ENCODE measurements around the gene PRDM15. TPM values are rescaled to one million over a fixed set of nuclear protein-coding genes. Genes with fewer than 3 reads are reported as not detected.

Gene PRDM15
- total RNA-seq, 4 donors from 2014 or later = 5.3 to 20.8 (median 13.6) TPM

- DNase-seq (ENCODE audit: low spot score) (no peak), ATAC-seq (ENCODE audit: low FRiP score) (no peak)
- TF ChIP-seq, protein P1, sequence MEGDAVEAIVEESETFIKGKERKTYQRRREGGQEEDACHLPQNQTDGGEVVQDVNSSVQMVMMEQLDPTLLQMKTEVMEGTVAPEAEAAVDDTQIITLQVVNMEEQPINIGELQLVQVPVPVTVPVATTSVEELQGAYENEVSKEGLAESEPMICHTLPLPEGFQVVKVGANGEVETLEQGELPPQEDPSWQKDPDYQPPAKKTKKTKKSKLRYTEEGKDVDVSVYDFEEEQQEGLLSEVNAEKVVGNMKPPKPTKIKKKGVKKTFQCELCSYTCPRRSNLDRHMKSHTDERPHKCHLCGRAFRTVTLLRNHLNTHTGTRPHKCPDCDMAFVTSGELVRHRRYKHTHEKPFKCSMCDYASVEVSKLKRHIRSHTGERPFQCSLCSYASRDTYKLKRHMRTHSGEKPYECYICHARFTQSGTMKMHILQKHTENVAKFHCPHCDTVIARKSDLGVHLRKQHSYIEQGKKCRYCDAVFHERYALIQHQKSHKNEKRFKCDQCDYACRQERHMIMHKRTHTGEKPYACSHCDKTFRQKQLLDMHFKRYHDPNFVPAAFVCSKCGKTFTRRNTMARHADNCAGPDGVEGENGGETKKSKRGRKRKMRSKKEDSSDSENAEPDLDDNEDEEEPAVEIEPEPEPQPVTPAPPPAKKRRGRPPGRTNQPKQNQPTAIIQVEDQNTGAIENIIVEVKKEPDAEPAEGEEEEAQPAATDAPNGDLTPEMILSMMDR (IDR thresholded peaks at IDR 0.05) = no peak
Measured at GRCh38 chr21:41851090-41851790, 27.9 kb downstream of the PRDM15 start.

GRCh38 chr21:41850085-41850484 is 29.1 kb downstream of the PRDM15 start:
- ATAC-seq (ENCODE audit: low FRiP score) (no peak), DNase-seq (ENCODE audit: low spot score) (no peak)
- TF ChIP-seq, protein P1 (IDR thresholded peaks at IDR 0.05) = no peak

- no peak for ATAC-seq (ENCODE audit: low FRiP score)
- DNase-seq (ENCODE audit: low spot score) = no peak
- TF ChIP-seq, protein P1 (IDR thresholded peaks at IDR 0.05) = no peak
Measured at GRCh38 chr21:41848958-41849580, 30.1 kb downstream of the PRDM15 start.

GRCh38 chr21:41848533-41848932 is 30.6 kb downstream of the PRDM15 start:
- DNase-seq (ENCODE audit: low spot score) (no peak), ATAC-seq (ENCODE audit: low FRiP score) (no peak)
- TF ChIP-seq, protein P1 (IDR thresholded peaks at IDR 0.05) = no peak

DNA sequence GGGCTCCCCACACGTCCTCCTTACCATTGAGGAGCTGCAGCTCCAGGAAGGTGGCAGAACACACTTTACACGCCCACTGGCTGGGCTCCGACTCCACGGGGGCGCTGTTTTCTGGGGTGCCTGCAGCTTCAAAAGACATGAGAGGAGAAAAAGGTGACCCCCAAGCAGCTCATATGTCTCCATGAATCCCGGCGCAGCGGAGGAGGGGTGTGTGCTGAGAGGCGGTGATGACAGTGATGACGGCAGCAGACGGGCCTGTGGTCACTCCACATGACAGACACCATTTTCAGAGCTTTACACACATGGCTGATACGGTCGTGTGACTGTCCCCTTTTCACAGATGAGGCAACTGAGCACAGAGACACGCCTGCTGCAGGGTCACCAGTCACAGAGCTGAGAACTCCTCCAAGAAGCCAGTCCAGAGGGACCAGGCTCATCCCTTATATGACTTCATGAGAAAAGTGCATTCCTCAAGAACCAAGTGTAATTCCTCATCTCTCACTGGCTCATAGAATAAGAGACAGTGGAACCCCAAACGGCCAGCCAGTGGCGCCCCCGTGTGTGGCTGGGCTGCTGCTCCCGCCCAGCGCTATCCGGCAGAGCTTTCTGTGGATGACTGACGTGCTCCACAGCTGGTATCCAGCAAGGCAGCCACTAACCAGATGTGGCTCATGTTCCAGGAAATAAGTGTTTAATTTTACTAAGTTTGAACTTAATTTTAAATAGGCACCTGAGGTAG is 31.9 kb downstream of the PRDM15 start:
- TF ChIP-seq, protein P1 (IDR thresholded peaks at IDR 0.05) = no peak
- no peak for ATAC-seq (ENCODE audit: low FRiP score)
- no peak for DNase-seq (ENCODE audit: low spot score)

GRCh38 chr21:41846536-41846935 is 32.6 kb downstream of the PRDM15 start:
- TF ChIP-seq, protein P1 (IDR thresholded peaks at IDR 0.05) = no peak
- ATAC-seq (ENCODE audit: low FRiP score) = no peak
- no peak for DNase-seq (ENCODE audit: low spot score)
